ENCODE measurements around the gene AMD1.

The AMD1 gene
- long read RNA-seq, full-length matches to known transcripts: 591 of 633 reads
- long read RNA-seq, partial matches to known transcripts: 7 of 633 reads
- long read RNA-seq, other reads (novel, unspliced or antisense): 35 of 633 reads

DNA sequence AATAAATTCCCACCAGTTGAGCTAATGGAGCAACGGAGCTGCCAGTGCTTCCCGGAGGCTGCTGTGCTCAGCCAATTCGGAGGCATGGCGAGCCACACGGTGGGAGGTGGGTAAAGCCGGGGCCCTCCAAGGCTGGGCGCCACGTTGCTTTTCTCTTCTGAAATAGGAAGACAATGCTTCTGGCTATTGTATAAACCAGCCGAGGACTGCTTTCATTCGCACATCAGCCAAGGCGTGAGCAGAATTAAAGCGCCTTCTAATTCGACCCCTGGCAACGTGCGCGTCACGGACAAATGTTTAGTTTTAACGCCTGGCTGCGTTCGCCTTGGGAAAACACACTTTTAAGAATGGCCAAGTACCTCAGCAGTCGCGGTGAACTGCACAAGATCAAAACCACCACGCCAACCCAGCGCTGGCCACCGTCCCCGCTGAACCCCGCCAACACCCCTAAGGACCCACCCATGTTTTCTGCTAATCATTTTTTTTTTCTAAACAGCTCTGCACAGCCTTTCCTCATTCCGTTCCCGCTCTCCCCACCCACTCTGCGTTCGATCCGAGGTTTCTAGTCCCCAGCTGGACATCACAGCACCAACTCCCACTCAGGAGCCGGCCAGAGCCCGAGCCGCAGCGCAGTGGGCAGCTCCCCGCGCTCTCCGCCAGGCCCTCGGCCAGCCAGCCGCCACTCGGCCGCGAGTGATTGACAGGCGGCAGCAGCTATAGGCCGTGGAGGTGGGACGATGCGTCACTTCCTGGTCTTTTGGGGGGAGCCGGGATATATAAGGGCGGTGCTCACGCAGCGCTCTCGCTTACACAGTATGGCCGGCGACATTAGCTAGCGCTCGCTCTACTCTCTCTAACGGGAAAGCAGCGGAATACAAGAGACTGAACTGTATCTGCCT lies at the start of gene AMD1:
AMD1 (plus strand) TSS at position 805 of the 899 bp plus-strand sequence. CDS start 321 bp downstream, outside the sequence.
- DNase-seq (ENCODE audit: low read depth in 1 of 2, low spot score in 1 of 2): peak; percentile 92 to 98
- Histone ChIP-seq H3K4me3 (replicated peaks; ENCODE audit: insufficient read depth, low read length) (peak within 1 kb of the TSS; percentile 91), H3K27ac (replicated peaks) (peak within 1 kb of the TSS; percentile 97), H3K27me3 (ENCODE audit: insufficient read depth, poor library complexity, severe bottlenecking) (no peaks in the 10 kb centered on the region)
- TF ChIP-seq POLR2AphosphoS5 (IDR thresholded peaks at IDR 0.05; ENCODE audit: low read depth) (peak; percentile 98), GABPA (IDR thresholded peaks at IDR 0.05; ENCODE audit: low read depth) (peak; percentile 83), SPI1 (IDR thresholded peaks at IDR 0.05; ENCODE audit: borderline replicate concordance, low read depth) (no peak), REST (IDR thresholded peaks at IDR 0.05; ENCODE audit: insufficient replicate concordance, low read depth) (peak; percentile 78)
- TF ChIP-seq, protein P1, sequence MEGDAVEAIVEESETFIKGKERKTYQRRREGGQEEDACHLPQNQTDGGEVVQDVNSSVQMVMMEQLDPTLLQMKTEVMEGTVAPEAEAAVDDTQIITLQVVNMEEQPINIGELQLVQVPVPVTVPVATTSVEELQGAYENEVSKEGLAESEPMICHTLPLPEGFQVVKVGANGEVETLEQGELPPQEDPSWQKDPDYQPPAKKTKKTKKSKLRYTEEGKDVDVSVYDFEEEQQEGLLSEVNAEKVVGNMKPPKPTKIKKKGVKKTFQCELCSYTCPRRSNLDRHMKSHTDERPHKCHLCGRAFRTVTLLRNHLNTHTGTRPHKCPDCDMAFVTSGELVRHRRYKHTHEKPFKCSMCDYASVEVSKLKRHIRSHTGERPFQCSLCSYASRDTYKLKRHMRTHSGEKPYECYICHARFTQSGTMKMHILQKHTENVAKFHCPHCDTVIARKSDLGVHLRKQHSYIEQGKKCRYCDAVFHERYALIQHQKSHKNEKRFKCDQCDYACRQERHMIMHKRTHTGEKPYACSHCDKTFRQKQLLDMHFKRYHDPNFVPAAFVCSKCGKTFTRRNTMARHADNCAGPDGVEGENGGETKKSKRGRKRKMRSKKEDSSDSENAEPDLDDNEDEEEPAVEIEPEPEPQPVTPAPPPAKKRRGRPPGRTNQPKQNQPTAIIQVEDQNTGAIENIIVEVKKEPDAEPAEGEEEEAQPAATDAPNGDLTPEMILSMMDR (IDR thresholded peaks at IDR 0.05; ENCODE audit: insufficient read depth, low read length): no peak

DNA sequence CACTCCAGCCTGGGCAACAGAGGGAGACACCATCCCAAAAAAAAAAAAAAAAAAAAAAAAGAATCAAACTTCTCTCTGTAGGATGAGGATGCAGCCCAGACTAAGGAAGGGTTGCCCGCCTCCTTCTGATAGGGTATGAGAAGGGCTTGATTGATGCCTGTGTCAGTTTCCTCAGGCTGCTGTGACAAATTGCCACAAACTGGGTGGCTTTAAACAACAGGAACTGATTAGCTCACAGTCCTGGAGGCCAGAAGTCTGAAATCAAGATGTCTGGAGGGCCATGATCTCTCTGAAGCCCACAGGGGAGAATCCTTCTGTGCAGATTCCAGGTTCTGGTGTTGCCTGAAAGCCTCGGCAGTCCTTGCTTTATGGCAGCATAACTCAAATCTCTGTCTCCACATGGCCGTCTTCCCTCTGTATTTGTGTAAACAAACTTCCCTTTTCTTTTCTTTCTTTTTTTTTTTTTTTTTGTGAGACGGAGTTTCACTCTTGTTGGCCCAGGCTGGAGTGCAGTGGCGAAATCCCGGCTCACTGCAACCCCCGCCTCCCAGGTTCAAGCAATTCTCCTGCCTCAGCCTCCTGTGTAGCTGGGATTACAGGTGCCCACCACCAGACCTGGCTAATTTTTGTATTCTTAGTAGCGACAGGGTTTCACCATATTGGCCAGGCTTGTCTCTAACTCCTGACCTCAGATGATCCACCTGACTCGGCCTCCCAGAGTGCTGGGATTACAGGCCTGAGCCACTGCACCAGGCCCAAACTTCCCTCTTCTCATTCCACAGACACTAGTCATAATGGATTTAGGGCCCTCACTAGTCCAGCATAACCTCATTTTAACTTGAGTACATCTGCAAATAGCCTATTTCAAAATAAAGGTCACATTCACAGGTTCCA lies 48.1 kb upstream of the AMD1 start:
- peak in 1 of 2 experiments; percentile 64 for DNase-seq (ENCODE audit: low read depth in 1 of 2, low spot score in 1 of 2)
- no peaks in the 10 kb centered on the region for H3K27me3 ChIP-seq (ENCODE audit: insufficient read depth, poor library complexity, severe bottlenecking)
- peak overlapping the region; percentile 75 for H3K27ac ChIP-seq (replicated peaks)
- peak overlapping the region; percentile 15; the same call in 1 of the 2 replicates for H3K4me3 ChIP-seq (replicated peaks; ENCODE audit: insufficient read depth, low read length)
- TF ChIP-seq, protein P1 (IDR thresholded peaks at IDR 0.05; ENCODE audit: insufficient read depth, low read length): no peak
- TF ChIP-seq SPI1 (IDR thresholded peaks at IDR 0.05; ENCODE audit: borderline replicate concordance, low read depth): peak; percentile 40; the same call in 1 of the 2 replicates

GRCh38 chr6:110828396-110828795 lies 46.2 kb upstream of the AMD1 start:
- H3K27me3 ChIP-seq (ENCODE audit: insufficient read depth, poor library complexity, severe bottlenecking): no peaks in the 10 kb centered on the region
- no peak overlapping the region for H3K27ac ChIP-seq (replicated peaks)
- no peak overlapping the region for H3K4me3 ChIP-seq (replicated peaks; ENCODE audit: insufficient read depth, low read length)
- DNase-seq (ENCODE audit: low read depth in 1 of 2, low spot score in 1 of 2): no peak
- TF ChIP-seq SPI1 (IDR thresholded peaks at IDR 0.05; ENCODE audit: borderline replicate concordance, low read depth) (no peak), POLR2AphosphoS5 (IDR thresholded peaks at IDR 0.05; ENCODE audit: low read depth) (no peak), REST (IDR thresholded peaks at IDR 0.05; ENCODE audit: insufficient replicate concordance, low read depth) (no peak), GABPA (IDR thresholded peaks at IDR 0.05; ENCODE audit: low read depth) (no peak)
- TF ChIP-seq, protein P1 (IDR thresholded peaks at IDR 0.05; ENCODE audit: insufficient read depth, low read length): no peak
